ENCODE measurements around the gene ERF.

The ERF gene

GRCh38 chr19:42254850-42255765, at the start of gene ERF:
ERF (minus strand) TSS chr19:42255128; CDS start chr19:42254999, 129 bp downstream.
- peak; percentile 97 for DNase-seq

GRCh38 chr19:42303876-42304275, 48.9 kb upstream of the ERF start:
- no peak for DNase-seq

GRCh38 chr19:42303101-42303464, 48.2 kb upstream of the ERF start:
- no peak for DNase-seq

- DNase-seq: no peak
Observed at GRCh38 chr19:42301646-42302203, 46.8 kb upstream of the ERF start, which contains the start of gene PRR19. PRR19 (plus strand) TSS chr19:42302132; CDS start chr19:42309585, 7,453 bp downstream.

- DNase-seq: no peak
Observed at GRCh38 chr19:42297039-42297438, 42.1 kb upstream of the ERF start.

GRCh38 chr19:42295831-42296525, 41.0 kb upstream of the ERF start:
- DNase-seq: peak; percentile 83

- DNase-seq: no peak
Observed at GRCh38 chr19:42295342-42295741, 40.4 kb upstream of the ERF start.

GRCh38 chr19:42294471-42295137, 39.7 kb upstream of the ERF start:
- peak; percentile 31 for DNase-seq

GRCh38 chr19:42293948-42294347, 39.0 kb upstream of the ERF start:
- peak; percentile 40 for DNase-seq

- DNase-seq: peak; percentile 35
Observed at GRCh38 chr19:42293540-42293939, 38.6 kb upstream of the ERF start.

GRCh38 chr19:42292963-42293362, 38.0 kb upstream of the ERF start:
- no peak for DNase-seq

- DNase-seq: peak; percentile 34
Observed at GRCh38 chr19:42292042-42292960, 37.4 kb upstream of the ERF start.

- DNase-seq: peak; percentile 48
Observed at GRCh38 chr19:42291435-42291810, 36.5 kb upstream of the ERF start.

- peak; percentile 31 for DNase-seq
Observed at GRCh38 chr19:42290523-42291434, 35.9 kb upstream of the ERF start.

GRCh38 chr19:42290136-42290522, 35.2 kb upstream of the ERF start:
- DNase-seq: peak; percentile 33

GRCh38 chr19:42289556-42290041, 34.7 kb upstream of the ERF start:
- DNase-seq: peak; percentile 21

- DNase-seq: peak; percentile 29
Observed at GRCh38 chr19:42288881-42289555, 34.1 kb upstream of the ERF start.

- peak; percentile 23 for DNase-seq
Observed at GRCh38 chr19:42288387-42288786, 33.5 kb upstream of the ERF start.

- DNase-seq: no peak
Observed at GRCh38 chr19:42287827-42288107, 32.8 kb upstream of the ERF start.

Data from left hindlimb (tissue), 1 donor.